ENCODE results near the gene TMEM145. TPM values are rescaled to one million over a fixed set of nuclear protein-coding genes. Genes with fewer than 3 reads are reported as not detected.

The TMEM145 gene
- total RNA-seq, 1 donor from 2014 or later: 24.7 TPM

- TF ChIP-seq CTCF (IDR thresholded peaks at IDR 0.05; ENCODE audit: partially characterized antibody, unreplicated experiment): no peak
- Mint-ChIP-seq H3K9me3 (ENCODE audit: unreplicated experiment) (peaks cover 18% of the 10 kb centered on the region), H3K36me3 (ENCODE audit: unreplicated experiment) (no peaks in the 10 kb centered on the region), H3K27me3 (ENCODE audit: unreplicated experiment) (peaks cover 22% of the 10 kb centered on the region), H3K4me1 (ENCODE audit: low read depth, unreplicated experiment) (peaks cover 24% of the 10 kb centered on the region), H3K27ac (ENCODE audit: unreplicated experiment) (peak overlapping the region; percentile 93), H3K4me3 (ENCODE audit: unreplicated experiment) (peak overlapping the region; percentile 91)
- peak; percentile 66 for DNase-seq
Measured at GRCh38 chr19:42281146-42281826, 31.8 kb upstream of the TMEM145 start.

- peaks cover 25% of the 10 kb centered on the region for H3K4me1 Mint-ChIP-seq (ENCODE audit: low read depth, unreplicated experiment)
- DNase-seq: no peak
Measured at GRCh38 chr19:42281827-42282762, 31.0 kb upstream of the TMEM145 start.

GRCh38 chr19:42282819-42283187 lies 30.3 kb upstream of the TMEM145 start:
- DNase-seq: no peak
- Mint-ChIP-seq H3K27me3 (ENCODE audit: unreplicated experiment) (peaks cover 22% of the 10 kb centered on the region), H3K9me3 (ENCODE audit: unreplicated experiment) (peaks cover 19% of the 10 kb centered on the region), H3K4me1 (ENCODE audit: low read depth, unreplicated experiment) (peaks cover 25% of the 10 kb centered on the region), H3K36me3 (ENCODE audit: unreplicated experiment) (no peaks in the 10 kb centered on the region), H3K4me3 (ENCODE audit: unreplicated experiment) (peak overlapping the region; percentile 91), H3K27ac (ENCODE audit: unreplicated experiment) (peak overlapping the region; percentile 93)
- no peak for TF ChIP-seq CTCF (IDR thresholded peaks at IDR 0.05; ENCODE audit: partially characterized antibody, unreplicated experiment)

More at GRCh38 chr19:42281827-42282762, 31.0 kb upstream of the TMEM145 start:
- no peaks in the 10 kb centered on the region for H3K36me3 Mint-ChIP-seq (ENCODE audit: unreplicated experiment)
- H3K4me3 Mint-ChIP-seq (ENCODE audit: unreplicated experiment): peak overlapping the region; percentile 91
- H3K27me3 Mint-ChIP-seq (ENCODE audit: unreplicated experiment): peaks cover 23% of the 10 kb centered on the region
- H3K27ac Mint-ChIP-seq (ENCODE audit: unreplicated experiment): peak overlapping the region; percentile 93
- H3K9me3 Mint-ChIP-seq (ENCODE audit: unreplicated experiment): peaks cover 19% of the 10 kb centered on the region
- no peak for TF ChIP-seq CTCF (IDR thresholded peaks at IDR 0.05; ENCODE audit: partially characterized antibody, unreplicated experiment)

- no peak for TF ChIP-seq CTCF (IDR thresholded peaks at IDR 0.05; ENCODE audit: partially characterized antibody, unreplicated experiment)
- no peaks in the 10 kb centered on the region for H3K36me3 Mint-ChIP-seq (ENCODE audit: unreplicated experiment)
- no peak overlapping the region for H3K4me3 Mint-ChIP-seq (ENCODE audit: unreplicated experiment)
- DNase-seq: peak; percentile 98
- peaks cover 22% of the 10 kb centered on the region for H3K4me1 Mint-ChIP-seq (ENCODE audit: low read depth, unreplicated experiment)
- H3K27ac Mint-ChIP-seq (ENCODE audit: unreplicated experiment): no peak overlapping the region
- peaks cover 22% of the 10 kb centered on the region for H3K27me3 Mint-ChIP-seq (ENCODE audit: unreplicated experiment)
- peaks cover 19% of the 10 kb centered on the region for H3K9me3 Mint-ChIP-seq (ENCODE audit: unreplicated experiment)
Measured at GRCh38 chr19:42283188-42284065, 29.7 kb upstream of the TMEM145 start.
